HepG2 (cell line): ENCODE data around the gene TBC1D19. TPM values are rescaled to one million over a fixed set of nuclear protein-coding genes. Genes with fewer than 3 reads are reported as not detected.

ENCODE experiments used
- ATAC-seq: fragments of 200-7000 bp; cut with Tn5 transposase; 3 replicates; pipeline ENCODE4 v1.9.1; 2020; ENCODE audit warnings: mild to moderate bottlenecking, moderate library complexity
- BruUV-seq: library from RNA; stranded (reverse); fragments of 400-500 nt; replicated peaks from 2 replicates; lab custom pipeline; 2021; lab: Mats Ljungman, UMichigan
- CTCF ChIA-PET: fragments of 300-600 bp; formaldehyde crosslinking; extraction: SDS; loops from one replicate; lab custom pipeline; 2021; ENCODE audit warnings: low total read pairs, inconsistent platforms, low intra/inter-chr PET ratio; lab: Yijun Ruan, JAX
- POLR2A ChIA-PET: fragments of 350-600 bp; sonication (Branson Sonifier 250); formaldehyde crosslinking; loops from one replicate; lab custom pipeline; 2020; ENCODE audit warnings: antibody characterized with exemption, inconsistent platforms; lab: Yijun Ruan, JAX
- DNase-seq: peaks from one replicate; pipeline ENCODE4 v3.0.0-alpha.2; 2015; ENCODE audit warnings: low spot score
- FAIRE-seq: peaks from 3 replicates; lab custom pipeline; 2011; peaks lifted over from hg19 to GRCh38; lab: Jason Lieb, UNC
- H2AFZ ChIP-seq: one replicate; pipeline ENCODE4 v1.6.1; 2011; ENCODE audit warnings: low read length, inconsistent platforms
- H3K27ac ChIP-seq: fragments of 300-600 bp; 3 replicates; pipeline ENCODE4 v1.8.0; 2011; ENCODE audit warnings: mixed run types, mild to moderate bottlenecking, mixed read lengths, low read length, inconsistent platforms; ENCODE audit not compliant: insufficient read depth; ENCODE audit errors: extremely low read length
- H3K27me3 ChIP-seq, 2 experiments: fragments of 200-600 bp in 1 of 2; 2 replicates in 1 of 2; 3 replicates in 1 of 2; pipeline versions ENCODE4 v1.6.0 to v1.8.0; 2011; ENCODE audit warnings: low read length in 2 of 2, mild to moderate bottlenecking in 2 of 2, moderate library complexity in 2 of 2, inconsistent platforms in 1 of 2; ENCODE audit not compliant: insufficient read depth in 2 of 2, control insufficient read depth in 1 of 2
- H3K36me3 ChIP-seq, 2 experiments: fragments of 200-600 bp in 1 of 2; replicated peaks in 1 of 2; 2 replicates in 1 of 2; 3 replicates in 1 of 2; pipeline versions ENCODE4 v1.5.1 to v1.8.0; 2011; ENCODE audit warnings: low read length in 2 of 2, inconsistent platforms in 1 of 2; ENCODE audit not compliant: insufficient read depth in 2 of 2, control insufficient read depth in 1 of 2
- H3K4me1 ChIP-seq: 2 replicates; pipeline ENCODE4 v1.5.1; 2012; ENCODE audit warnings: low read length, inconsistent platforms; ENCODE audit not compliant: insufficient read depth
- H3K4me2 ChIP-seq: 2 replicates; pipeline ENCODE4 v1.6.0; 2011; ENCODE audit warnings: low read depth, low read length, inconsistent platforms
- H3K4me3 ChIP-seq, 3 experiments: fragments of 200-600 bp in 1 of 3; sonication (generic), shearing (Covaris generic) in 1 of 3; replicated peaks in 1 of 3; 2 replicates each; pipeline ENCODE4 v1.5.1; 2011 to 2016; ENCODE audit warnings: low read length in 3 of 3, inconsistent platforms in 2 of 3, low read depth in 2 of 3, mild to moderate bottlenecking in 2 of 3, control low read depth in 1 of 3, mixed read lengths in 1 of 3; ENCODE audit not compliant: insufficient read depth in 1 of 3
- H3K79me2 ChIP-seq: one replicate; pipeline ENCODE4 v1.6.1; 2011; ENCODE audit warnings: low read length, inconsistent platforms; ENCODE audit not compliant: insufficient read depth
- H3K9ac ChIP-seq: 2 replicates; pipeline ENCODE4 v1.6.0; 2011; ENCODE audit warnings: mild to moderate bottlenecking, low read depth, low read length, inconsistent platforms; ENCODE audit not compliant: insufficient read depth
- H3K9me3 ChIP-seq: 2 replicates; pipeline ENCODE4 v1.5.1; 2012; ENCODE audit warnings: mild to moderate bottlenecking, low read length
- H4K20me1 ChIP-seq: 2 replicates; pipeline ENCODE4 v1.6.0; 2011; ENCODE audit warnings: inconsistent platforms, mild to moderate bottlenecking, low read length, moderate library complexity; ENCODE audit not compliant: insufficient read depth
- ATRX ChIP-seq: sonication (generic); formaldehyde crosslinking; IDR thresholded peaks from 2 replicates; pipeline ENCODE4 v1.4.0; 2020; ENCODE audit warnings: missing genetic modification reagents, borderline replicate concordance
- GATA4 ChIP-seq: sonication (generic); IDR thresholded peaks from 2 replicates; pipeline ENCODE4 v1.6.1; 2016; ENCODE audit warnings: antibody characterized with exemption, low read depth, borderline replicate concordance
- KDM3A ChIP-seq: IDR thresholded peaks from 2 replicates; pipeline ENCODE4 v1.6.1; 2018; ENCODE audit warnings: low read depth, missing compliant biosample characterization
- KIAA2018 ChIP-seq: sonication (generic); formaldehyde crosslinking; IDR thresholded peaks from 2 replicates; pipeline ENCODE4 v1.5.0; 2020; ENCODE audit warnings: mild to moderate bottlenecking, missing genetic modification reagents, borderline replicate concordance
- MZF1 ChIP-seq: sonication (generic); formaldehyde crosslinking; IDR thresholded peaks from 2 replicates; pipeline ENCODE4 v1.8.1; 2023; ENCODE audit warnings: mild to moderate bottlenecking, missing genetic modification reagents, borderline replicate concordance
- RFXAP ChIP-seq: sonication (generic); formaldehyde crosslinking; IDR thresholded peaks from 2 replicates; pipeline ENCODE4 v1.4.0; 2020; ENCODE audit warnings: missing genetic modification reagents, borderline replicate concordance
- STAT5B ChIP-seq: sonication (generic); formaldehyde crosslinking; IDR thresholded peaks from 2 replicates; pipeline ENCODE4 v1.4.0; 2020; ENCODE audit warnings: missing genetic modification reagents
- THRA ChIP-seq: sonication (generic); formaldehyde crosslinking; IDR thresholded peaks from 2 replicates; pipeline ENCODE4 v1.4.0; 2020; ENCODE audit warnings: missing genetic modification reagents, borderline replicate concordance
- WGBS: methylation state at CpG from one replicate; pipeline ENCODE4 v1.1.6; 2017; ENCODE audit warnings: low lambda C conversion rate; 5-methylcytosine and 5-hydroxymethylcytosine counted together
- in situ Hi-C: cut with HindIII; loops from 2 replicates; pipeline ENCODE4 v1.10.0; 2017; ENCODE audit warnings: low pct_unique_long_range_greater_than_20kb; ENCODE audit not compliant: extremely low pct_ligation_motif_present
- intact Hi-C: fragments of 100-400 bp; cut with micrococcal nuclease; formaldehyde crosslinking; loops from one replicate; pipeline ENCODE4 v1.10.0; 2022; ENCODE audit not compliant: unreplicated experiment
- polyA plus RNA-seq, 8 experiments: library from polyadenylated mRNA; depleted of rRNA in 3 of 8; stranded (reverse) in 7 of 8; unstranded in 1 of 8; fragments of >200 nt; fragmentation: Illumina TruSeq in 4 of 8; extraction: Trizol in 4 of 8; gene quantifications; 2 replicates each; pipeline versions ENCODE4 v1.2.1 to v1.2.3, GENCODE V29; 2011 to 2016; ENCODE audit warnings: low read depth in 4 of 8, missing spikeins in 1 of 8, mixed read lengths in 1 of 8; ENCODE audit not compliant: insufficient read depth in 1 of 8
- total RNA-seq, 5 experiments: library from RNA; depleted of rRNA; stranded (reverse); fragments of >200 nt; fragmentation: Illumina TruSeq; extraction: Trizol; gene quantifications; 2 replicates each; pipeline ENCODE4 v1.2.3, GENCODE V29; 2016; ENCODE audit warnings: low read depth in 1 of 5
- TF ChIP-seq, protein P1 (sequence below): sonication (generic); formaldehyde crosslinking; IDR thresholded peaks from 2 replicates; pipeline ENCODE4 v1.9.0; 2021; ENCODE audit warnings: missing genetic modification reagents, borderline replicate concordance
- TF ChIP-seq, protein P2 (sequence below): sonication (generic); formaldehyde crosslinking; conservative IDR thresholded peaks from 2 replicates; pipeline ENCODE4 v1.8.0; 2022; ENCODE audit warnings: low read depth, missing genetic modification reagents

The TBC1D19 gene
- total and polyA plus RNA-seq, 2 of the 13 experiments (the other 11 are each of a cell fraction or from before 2014, with no cell fraction given), result 1.6 to 3.5 TPM

- TF ChIP-seq KIAA2018 (CRISPR knock-in tag) (no peak), MZF1 (CRISPR knock-in tag) (no peak)
Measured at GRCh38 chr4:26682436-26682835, 98.6 kb downstream of the TBC1D19 start (continued).

DNA sequence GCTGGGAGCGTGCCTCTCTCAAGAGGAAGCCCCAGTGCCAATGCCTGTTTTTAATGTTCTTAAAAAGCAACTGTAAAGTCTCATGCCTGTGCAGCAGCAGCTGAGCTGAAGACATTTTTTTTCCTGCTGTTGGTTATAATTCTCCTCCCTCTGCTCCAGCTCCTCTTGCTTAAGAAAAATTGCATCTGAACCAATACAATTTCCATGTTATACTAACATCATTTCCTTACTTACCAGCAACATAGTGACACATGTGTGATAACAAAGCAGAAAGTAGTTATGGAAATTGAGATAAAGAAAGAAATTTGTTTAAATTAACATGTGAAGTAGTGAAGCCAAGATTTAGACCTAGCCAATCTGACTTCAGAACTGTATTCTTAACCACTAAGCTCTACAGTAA lies 101.4 kb downstream of the TBC1D19 start:
- POLR2A ChIA-PET, result no interaction called here
- ATAC-seq, result no peak
- TF ChIP-seq, protein P1, sequence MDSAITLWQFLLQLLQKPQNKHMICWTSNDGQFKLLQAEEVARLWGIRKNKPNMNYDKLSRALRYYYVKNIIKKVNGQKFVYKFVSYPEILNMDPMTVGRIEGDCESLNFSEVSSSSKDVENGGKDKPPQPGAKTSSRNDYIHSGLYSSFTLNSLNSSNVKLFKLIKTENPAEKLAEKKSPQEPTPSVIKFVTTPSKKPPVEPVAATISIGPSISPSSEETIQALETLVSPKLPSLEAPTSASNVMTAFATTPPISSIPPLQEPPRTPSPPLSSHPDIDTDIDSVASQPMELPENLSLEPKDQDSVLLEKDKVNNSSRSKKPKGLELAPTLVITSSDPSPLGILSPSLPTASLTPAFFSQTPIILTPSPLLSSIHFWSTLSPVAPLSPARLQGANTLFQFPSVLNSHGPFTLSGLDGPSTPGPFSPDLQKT, result no peak
- TF ChIP-seq RFXAP (CRISPR knock-in tag) (no peak), GATA4 (no peak), KDM3A (CRISPR knock-in tag) (no peak), STAT5B (no peak), THRA (CRISPR knock-in tag) (no peak), ATRX (no peak)
- TF ChIP-seq, protein P2, sequence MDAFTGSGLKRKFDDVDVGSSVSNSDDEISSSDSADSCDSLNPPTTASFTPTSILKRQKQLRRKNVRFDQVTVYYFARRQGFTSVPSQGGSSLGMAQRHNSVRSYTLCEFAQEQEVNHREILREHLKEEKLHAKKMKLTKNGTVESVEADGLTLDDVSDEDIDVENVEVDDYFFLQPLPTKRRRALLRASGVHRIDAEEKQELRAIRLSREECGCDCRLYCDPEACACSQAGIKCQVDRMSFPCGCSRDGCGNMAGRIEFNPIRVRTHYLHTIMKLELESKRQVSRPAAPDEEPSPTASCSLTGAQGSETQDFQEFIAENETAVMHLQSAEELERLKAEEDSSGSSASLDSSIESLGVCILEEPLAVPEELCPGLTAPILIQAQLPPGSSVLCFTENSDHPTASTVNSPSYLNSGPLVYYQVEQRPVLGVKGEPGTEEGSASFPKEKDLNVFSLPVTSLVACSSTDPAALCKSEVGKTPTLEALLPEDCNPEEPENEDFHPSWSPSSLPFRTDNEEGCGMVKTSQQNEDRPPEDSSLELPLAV, result no peak

More for the DNA sequence above, 101.4 kb downstream of the TBC1D19 start:
- Histone ChIP-seq H3K9me3 (peaks cover under 1% of the 10 kb centered on the region; the same call in 1 of the 2 replicates), H3K79me2 (no peaks in the 10 kb centered on the region), H3K4me3 (no peak overlapping the region), H3K4me1 (no peaks in the 10 kb centered on the region), H3K4me2 (no peak overlapping the region), H3K27ac (no peak overlapping the region), H2AFZ (no peak overlapping the region), H3K27me3 (no peaks in the 10 kb centered on the region), H3K9ac (no peak overlapping the region), H3K36me3 (no peaks in the 10 kb centered on the region), H4K20me1 (no peaks in the 10 kb centered on the region)
- CTCF ChIA-PET, result no interaction called here
- DNase-seq (no peak), FAIRE-seq (no peak)
- no TSS peak for BruUV-seq
- WGBS, result 100% methylated on average over 1 of the region's 1 CpG
- in situ Hi-C loops (no loop called here), intact Hi-C loops (no loop called here)
